ENCODE data around the gene ZHX3.

ZHX3 gene

GRCh38 chr20:41293269-41294037 is 24.1 kb downstream of the ZHX3 start:
- no peak for DNase-seq (ENCODE audit: low read depth)

GRCh38 chr20:41290804-41291389 is 26.6 kb downstream of the ZHX3 start:
- no peak for DNase-seq (ENCODE audit: low read depth)

GRCh38 chr20:41287327-41287726 is 30.2 kb downstream of the ZHX3 start:
- peak; percentile 90 for DNase-seq (ENCODE audit: low read depth)

GRCh38 chr20:41286240-41286851 is 31.2 kb downstream of the ZHX3 start:
- no peak for DNase-seq (ENCODE audit: low read depth)

GRCh38 chr20:41279546-41280225 is 37.8 kb downstream of the ZHX3 start:
- no peak for DNase-seq (ENCODE audit: low read depth)

- no peak for DNase-seq (ENCODE audit: low read depth)
Measured at GRCh38 chr20:41278936-41279335, 38.6 kb downstream of the ZHX3 start.

GRCh38 chr20:41277049-41277448 is 40.5 kb downstream of the ZHX3 start:
- no peak for DNase-seq (ENCODE audit: low read depth)

- no peak for DNase-seq (ENCODE audit: low read depth)
Measured at GRCh38 chr20:41276317-41276751, 41.2 kb downstream of the ZHX3 start.

GRCh38 chr20:41275301-41275731 is 42.2 kb downstream of the ZHX3 start:
- peak; percentile 28 for DNase-seq (ENCODE audit: low read depth)

GRCh38 chr20:41274152-41274551 is 43.4 kb downstream of the ZHX3 start:
- no peak for DNase-seq (ENCODE audit: low read depth)

GRCh38 chr20:41273445-41273844 is 44.1 kb downstream of the ZHX3 start:
- DNase-seq (ENCODE audit: low read depth), result no peak

GRCh38 chr20:41272339-41272738 is 45.2 kb downstream of the ZHX3 start:
- DNase-seq (ENCODE audit: low read depth), result no peak

- DNase-seq (ENCODE audit: low read depth), result no peak
Measured at GRCh38 chr20:41268917-41269652, 48.4 kb downstream of the ZHX3 start.

GRCh38 chr20:41268402-41268801 is 49.1 kb downstream of the ZHX3 start:
- DNase-seq (ENCODE audit: low read depth), result no peak

GRCh38 chr20:41265938-41266337 is 51.6 kb downstream of the ZHX3 start:
- no peak for DNase-seq (ENCODE audit: low read depth)

- DNase-seq (ENCODE audit: low read depth), result no peak
Measured at GRCh38 chr20:41264819-41265218, 52.7 kb downstream of the ZHX3 start.

GRCh38 chr20:41261790-41262717 is 55.5 kb downstream of the ZHX3 start:
- no peak for DNase-seq (ENCODE audit: low read depth)

- no peak for DNase-seq (ENCODE audit: low read depth)
Measured at GRCh38 chr20:41261260-41261659, 56.3 kb downstream of the ZHX3 start.

- DNase-seq (ENCODE audit: low read depth), result no peak
Measured at GRCh38 chr20:41260734-41261220, 56.8 kb downstream of the ZHX3 start.

- no peak for DNase-seq (ENCODE audit: low read depth)
Measured at GRCh38 chr20:41259309-41259708, 58.2 kb downstream of the ZHX3 start.

GRCh38 chr20:41258474-41258873 is 59.1 kb downstream of the ZHX3 start:
- no peak for DNase-seq (ENCODE audit: low read depth)
